Measurements from ENCODE around the gene COLGALT1.
"Not testable (repeated sequence)": the region's sequence is repeated elsewhere in the genome, so short reads cannot be mapped to it uniquely, and the experiment has no call there.

Gene COLGALT1

DNA sequence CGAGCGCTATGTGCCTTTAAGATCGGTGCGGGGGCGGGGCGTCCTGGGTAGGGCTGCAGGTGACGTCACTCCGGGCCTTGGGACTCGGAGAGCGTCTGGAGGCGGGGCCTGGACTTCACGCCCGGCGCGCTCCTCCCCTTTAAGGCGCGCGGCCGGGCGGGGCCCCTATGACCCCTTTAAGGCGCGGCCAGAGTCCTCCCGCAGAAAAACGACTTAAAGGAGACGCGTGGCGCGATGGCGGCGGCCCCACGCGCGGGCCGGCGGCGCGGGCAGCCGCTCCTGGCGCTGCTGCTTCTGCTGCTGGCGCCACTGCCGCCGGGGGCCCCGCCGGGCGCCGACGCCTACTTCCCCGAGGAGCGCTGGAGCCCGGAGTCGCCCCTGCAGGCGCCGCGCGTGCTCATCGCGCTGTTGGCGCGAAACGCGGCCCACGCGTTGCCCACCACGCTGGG, at the start of gene COLGALT1:
Gene COLGALT1 (plus strand): TSS at position 170 of the 449 bp plus-strand sequence. CDS start 65 bp downstream, at position 235.
- DNase-seq, result peak; percentile 100

GRCh38 chr19:17506745-17507144, 48.7 kb upstream of the COLGALT1 start:
- no peak for DNase-seq

DNA sequence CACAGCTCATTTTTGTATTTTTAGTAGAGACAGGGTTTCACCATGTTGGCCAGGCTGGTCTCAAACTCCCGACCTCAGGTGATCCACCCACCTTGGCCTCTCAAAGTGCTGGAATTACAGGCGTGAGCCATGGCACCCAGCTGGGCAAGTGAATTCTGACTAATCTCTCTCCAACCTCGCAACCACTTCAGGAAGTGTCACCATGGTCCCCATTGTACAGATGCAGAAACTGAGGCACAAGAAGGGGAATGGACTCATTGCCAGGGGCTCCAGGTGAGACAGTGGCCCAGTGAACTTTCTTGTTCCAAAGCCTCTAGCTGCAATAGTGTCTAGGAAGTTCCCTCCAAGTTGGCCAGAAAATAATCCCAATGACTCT, 46.9 kb upstream of the COLGALT1 start:
- DNase-seq, result peak; percentile 11

GRCh38 chr19:17510220-17510993, 45.0 kb upstream of the COLGALT1 start:
- peak; percentile 33 for DNase-seq

DNA sequence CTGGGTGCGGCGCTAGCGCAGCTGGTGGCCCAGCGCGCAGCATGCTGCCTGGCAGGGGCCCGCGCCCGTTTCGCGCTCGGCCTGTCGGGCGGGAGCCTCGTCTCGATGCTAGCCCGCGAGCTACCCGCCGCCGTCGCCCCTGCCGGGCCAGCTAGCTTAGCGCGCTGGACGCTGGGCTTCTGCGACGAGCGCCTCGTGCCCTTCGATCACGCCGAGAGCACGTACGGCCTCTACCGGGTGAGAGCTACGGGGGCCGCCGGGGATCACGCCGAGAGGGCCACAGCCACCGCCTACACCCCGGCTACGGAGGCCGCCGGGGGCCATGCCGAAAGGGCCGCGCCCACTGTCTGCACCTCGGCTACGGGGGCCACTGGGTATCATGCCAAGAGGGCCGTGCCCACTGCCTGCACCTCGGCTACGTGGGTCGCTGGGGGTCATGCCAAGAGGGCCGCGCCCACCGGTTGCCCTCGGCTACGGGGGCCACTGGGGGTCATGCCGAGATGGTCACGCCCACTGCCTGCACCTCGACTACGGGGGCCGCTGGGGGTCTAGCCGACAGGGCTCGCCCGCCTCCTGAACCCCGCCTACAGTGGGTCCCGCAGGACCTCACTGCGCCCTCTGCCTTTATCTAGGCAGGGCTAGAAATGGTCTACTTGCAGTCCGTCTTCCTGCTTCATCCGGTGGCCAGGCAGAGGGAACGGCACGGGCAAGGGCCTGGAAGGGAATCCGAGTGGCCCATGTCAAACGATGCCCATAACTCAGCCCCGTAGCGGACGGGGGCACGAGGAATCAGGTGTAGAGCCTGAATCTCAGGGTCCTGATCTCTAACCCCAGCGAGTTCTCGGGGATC, 43.5 kb upstream of the COLGALT1 start:
- peak; percentile 84 for DNase-seq

GRCh38 chr19:17512574-17512939, 42.9 kb upstream of the COLGALT1 start:
- DNase-seq, result peak; percentile 23

DNA sequence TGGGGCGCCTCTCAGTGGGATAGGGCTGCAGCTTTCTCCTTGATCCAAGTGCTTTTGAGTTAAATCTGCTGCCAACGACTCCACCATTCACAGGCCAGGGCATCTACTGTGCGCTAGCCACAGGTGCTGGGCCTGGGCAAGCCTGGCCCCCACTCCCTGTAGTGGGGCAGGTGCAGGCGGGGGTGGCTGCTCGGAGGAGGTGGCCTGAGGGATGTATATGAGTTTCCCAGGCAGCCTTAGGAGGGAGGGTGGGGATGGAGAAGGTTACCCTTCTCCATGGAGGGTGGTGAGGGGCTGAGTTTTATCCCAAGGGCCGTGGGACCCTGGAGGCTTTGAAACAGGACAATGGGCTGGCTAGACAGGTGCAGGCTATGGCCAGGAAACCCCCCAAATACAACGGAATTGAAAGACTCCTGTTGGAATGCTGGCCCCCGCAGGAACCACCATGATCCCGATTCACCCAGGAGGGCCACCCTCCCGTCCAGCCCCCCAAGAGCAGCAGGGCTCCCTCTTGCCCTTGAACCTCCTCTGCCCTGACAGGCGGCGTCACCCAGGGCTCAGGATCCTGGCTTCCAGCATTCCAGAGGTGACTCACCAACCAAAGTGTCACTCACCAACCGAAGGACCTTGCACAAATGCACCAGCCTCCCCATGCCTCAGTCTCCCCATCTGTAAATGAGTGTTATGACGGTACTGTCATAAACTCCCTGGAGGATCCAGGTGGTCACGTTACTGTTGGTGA, 39.9 kb upstream of the COLGALT1 start:
- no peak for DNase-seq

- no peak for DNase-seq
Measured at GRCh38 chr19:17517898-17518297, 37.6 kb upstream of the COLGALT1 start.

GRCh38 chr19:17518654-17519053, 36.8 kb upstream of the COLGALT1 start:
- not testable (repeated sequence) for DNase-seq

DNA sequence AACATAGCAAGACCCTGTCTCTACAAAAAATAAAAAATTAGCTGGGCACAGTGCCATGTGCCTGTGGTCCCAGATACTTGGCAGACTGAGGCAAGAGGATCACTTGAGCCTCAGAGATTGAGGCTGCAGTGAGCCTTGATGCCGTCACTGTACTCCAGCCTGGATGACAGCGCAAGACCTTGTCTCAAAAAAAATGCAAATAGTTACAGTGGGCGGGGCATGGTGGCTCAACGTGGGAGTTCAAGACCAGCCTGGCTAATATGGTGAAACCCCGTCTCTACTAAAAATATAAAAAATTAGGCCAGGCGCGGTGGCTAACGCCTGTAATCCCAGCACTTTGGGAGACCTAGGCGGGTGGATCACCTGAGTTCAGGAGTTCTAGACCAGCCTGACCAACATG, 35.5 kb upstream of the COLGALT1 start:
- no peak for DNase-seq

- no peak for DNase-seq
Measured at GRCh38 chr19:17520865-17521264, 34.6 kb upstream of the COLGALT1 start.

- peak; percentile 90 for DNase-seq
Measured at GRCh38 chr19:17522988-17523872, 32.2 kb upstream of the COLGALT1 start.

GRCh38 chr19:17524651-17525050, 30.8 kb upstream of the COLGALT1 start:
- no peak for DNase-seq

- no peak for DNase-seq
Measured at GRCh38 chr19:17525141-17525540, 30.3 kb upstream of the COLGALT1 start.

DNA sequence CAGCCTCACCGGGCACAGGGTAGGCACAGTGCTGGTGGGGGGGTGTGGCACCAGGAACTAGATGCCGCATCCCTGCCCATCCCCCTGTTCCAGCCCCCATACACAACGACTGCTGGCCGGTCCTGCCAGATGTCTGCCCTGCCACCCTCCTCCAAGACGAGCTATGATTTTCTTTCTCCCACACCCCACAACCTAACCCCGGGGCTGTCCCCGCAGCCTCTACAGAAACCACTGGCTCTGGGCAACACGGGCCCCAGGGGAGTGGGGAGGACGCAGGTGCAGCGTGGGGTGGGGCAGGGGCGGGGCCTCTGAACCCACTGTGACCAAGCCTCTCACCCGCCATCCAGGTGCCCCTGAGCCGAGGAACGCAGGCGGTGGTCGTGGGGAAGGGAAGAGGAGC, 28.5 kb upstream of the COLGALT1 start:
- DNase-seq, result no peak

- no peak for DNase-seq
Measured at GRCh38 chr19:17527326-17527725, 28.1 kb upstream of the COLGALT1 start.

- DNase-seq, result no peak
Measured at GRCh38 chr19:17528610-17529009, 26.8 kb upstream of the COLGALT1 start.

- no peak for DNase-seq
Measured at GRCh38 chr19:17529239-17530158, 25.9 kb upstream of the COLGALT1 start.

DNA sequence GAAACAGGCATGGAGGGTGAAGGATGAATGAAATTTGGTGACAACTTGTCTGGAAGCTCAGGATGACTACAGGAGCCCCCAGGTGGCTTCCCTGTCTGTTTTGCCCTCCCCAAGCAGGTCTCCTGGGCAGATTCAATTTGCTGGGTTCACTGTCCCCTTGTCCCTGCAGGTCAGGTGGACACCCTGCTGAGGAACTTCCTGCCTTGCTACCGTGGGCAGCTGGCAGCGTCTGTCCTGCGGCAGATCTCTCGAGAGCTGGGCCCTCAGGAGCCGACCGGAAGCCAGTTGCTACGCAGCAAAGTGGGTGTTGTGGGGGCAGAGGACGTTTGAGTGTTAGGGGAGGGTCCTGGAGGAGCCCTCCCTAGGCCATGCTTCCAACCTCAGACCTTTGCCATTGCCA, 24.9 kb upstream of the COLGALT1 start:
- DNase-seq, result peak; percentile 26

DNA sequence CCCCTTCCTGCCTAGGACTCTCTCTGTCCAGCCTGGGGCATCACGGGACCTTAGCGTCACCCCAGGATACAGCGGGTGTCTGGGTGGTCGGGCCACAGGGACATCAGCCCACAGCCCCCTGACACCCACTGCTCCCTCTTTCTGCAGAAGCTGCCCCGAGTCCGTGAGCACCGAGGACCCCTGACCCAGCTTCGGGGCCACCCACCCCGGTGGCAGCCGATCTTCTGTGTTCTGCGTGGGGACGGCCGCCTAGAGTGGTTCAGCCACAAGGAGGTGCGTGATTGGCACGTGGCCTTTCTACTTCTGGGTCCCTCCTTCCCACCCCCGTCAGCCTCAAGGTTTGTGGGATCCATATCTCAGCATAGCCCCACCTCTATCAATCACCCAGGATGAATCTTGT, 23.3 kb upstream of the COLGALT1 start:
- DNase-seq, result no peak

- no peak for DNase-seq
Measured at GRCh38 chr19:17532557-17532956, 22.9 kb upstream of the COLGALT1 start.
